Astrocyte of the spinal cord (primary cell): ENCODE data around the gene MYCBP2.

Experiments used
- DNase-seq: peaks from one replicate; pipeline ENCODE4 v3.0.0; 2011; ENCODE audit warnings: low read depth, low spot score
- H3K4me3 ChIP-seq: 2 replicates; pipeline ENCODE4 v1.5.1; 2011; ENCODE audit warnings: low read depth, mild to moderate bottlenecking, low read length, moderate library complexity
- CTCF ChIP-seq: IDR thresholded peaks from 2 replicates; pipeline ENCODE4 v1.5.1; 2012; ENCODE audit warnings: low read depth, mild to moderate bottlenecking, low read length, inconsistent platforms
- in situ Hi-C: cut with HindIII; loops from 2 replicates; pipeline ENCODE4 v1.10.0; 2017; ENCODE audit warnings: low sequenced_read_pairs

Gene MYCBP2

GRCh38 chr13:77033717-77034302 lies 293.1 kb downstream of the MYCBP2 start:
- TF ChIP-seq CTCF: no peak
- no peak overlapping the region for H3K4me3 ChIP-seq
- no peak for DNase-seq
- in situ Hi-C loops: no loop called here

GRCh38 chr13:77031656-77032243 lies 295.1 kb downstream of the MYCBP2 start:
- in situ Hi-C loops: no loop called here
- no peak for DNase-seq
- no peak overlapping the region for H3K4me3 ChIP-seq

GRCh38 chr13:77029436-77029835 lies 297.5 kb downstream of the MYCBP2 start:
- no peak for TF ChIP-seq CTCF
- in situ Hi-C loops: no loop called here
- DNase-seq: no peak
- H3K4me3 ChIP-seq: no peak overlapping the region

More at GRCh38 chr13:77031656-77032243, 295.1 kb downstream of the MYCBP2 start:
- TF ChIP-seq CTCF: no peak

- no peak for TF ChIP-seq CTCF
- in situ Hi-C loops: no loop called here
- no peak overlapping the region for H3K4me3 ChIP-seq
- DNase-seq: peak; percentile 34
These were observed 298.7 kb downstream of the MYCBP2 start for GRCh38 chr13:77028202-77028601.

DNA sequence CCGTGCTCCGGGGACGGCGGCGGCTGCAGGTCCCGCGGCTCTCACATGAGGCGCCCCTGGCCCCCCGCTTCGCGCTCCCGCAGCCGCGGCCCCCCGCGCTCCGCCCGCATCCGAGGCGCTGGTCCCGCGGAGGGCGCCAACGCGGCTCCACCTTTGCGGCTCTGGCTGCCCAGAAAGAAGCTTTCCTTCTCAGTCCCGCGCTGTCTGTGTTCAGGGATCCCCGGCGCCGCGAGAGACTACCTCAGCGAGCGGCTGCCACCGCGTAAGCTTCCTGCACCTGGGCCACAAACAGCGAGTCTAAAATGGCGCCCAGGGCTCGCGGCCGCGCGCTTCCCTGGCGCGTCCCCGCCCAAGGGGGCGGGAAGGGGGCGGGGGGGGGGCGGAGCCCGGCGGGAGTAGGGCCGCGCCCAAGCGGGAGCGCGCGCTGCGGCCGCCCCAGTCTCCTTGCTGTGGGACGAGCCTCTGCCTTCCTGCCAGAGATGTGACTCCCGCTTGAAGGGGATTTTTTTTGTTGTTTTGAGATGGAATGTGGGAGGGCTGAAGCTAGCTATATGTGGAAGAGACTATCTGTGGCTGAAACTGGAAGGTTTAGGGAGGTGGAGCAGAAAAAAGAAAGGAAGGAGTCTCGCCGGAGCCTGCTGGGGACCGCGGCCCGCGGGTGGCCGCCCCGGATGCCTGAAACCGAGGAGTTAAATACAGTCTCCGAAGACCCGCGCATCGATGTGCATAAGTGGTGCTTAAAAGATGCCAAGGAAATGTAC lies 299.9 kb downstream of the MYCBP2 start, which contains the start of gene FBXL3:
FBXL3 (minus strand) TSS at position 299 of the 761 bp plus-strand sequence. CDS start 5,299 bp downstream, outside the sequence.
- TF ChIP-seq CTCF: no peak
- in situ Hi-C loops: no loop called here
- peak within 1 kb of the TSS; percentile 85 for H3K4me3 ChIP-seq
- peak; percentile 94 for DNase-seq

- H3K4me3 ChIP-seq: peak overlapping the region; percentile 85
- peak; percentile 55 for DNase-seq
- TF ChIP-seq CTCF: no peak
- in situ Hi-C loops: no loop called here
These were observed 300.5 kb downstream of the MYCBP2 start for GRCh38 chr13:77026255-77026860.
